ENCODE results near the gene MIPOL1. TPM values are rescaled to one million over a fixed set of nuclear protein-coding genes. Genes with fewer than 3 reads are reported as not detected.

The MIPOL1 gene
- total and polyA plus RNA-seq, 7 experiments from 2014 or later, result 0.12 to 0.69 (median 0.27) TPM; not detected in 4

DNA sequence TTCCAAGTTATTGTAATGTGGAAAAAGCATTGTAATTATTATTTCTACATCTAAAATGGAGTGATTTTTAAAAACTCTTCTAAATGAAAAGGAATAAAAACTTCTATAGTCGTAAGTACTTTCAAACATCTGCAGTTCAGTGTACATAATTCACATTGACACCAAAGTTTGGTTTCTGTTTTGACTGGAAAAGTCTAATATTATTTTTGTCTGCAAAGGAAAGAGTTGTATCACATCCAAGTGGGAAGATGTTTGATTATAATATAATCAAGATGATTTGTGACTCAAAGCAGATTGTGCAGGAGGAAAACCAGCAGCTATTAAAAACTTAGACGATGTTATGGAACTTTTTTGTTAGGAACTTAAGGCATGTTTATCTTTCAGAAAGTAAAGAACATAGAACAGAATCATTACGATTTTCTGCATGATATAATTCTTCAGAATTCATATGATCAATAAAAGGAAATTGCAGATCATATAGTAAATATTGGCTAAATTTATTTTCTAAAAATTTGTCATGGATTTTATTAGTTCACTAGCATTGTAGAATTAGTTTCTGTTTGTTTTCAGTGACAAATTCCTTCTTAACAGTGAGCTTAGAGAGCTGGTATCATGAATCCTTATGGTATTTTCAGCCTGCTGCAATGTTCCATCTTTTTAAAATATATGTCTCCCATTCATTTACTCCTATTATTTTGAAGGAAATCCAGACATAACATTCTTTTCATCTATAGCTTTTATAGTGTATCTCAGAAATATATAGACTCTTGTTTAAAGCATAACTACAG lies 145.8 kb downstream of the MIPOL1 start:
- no peak for ATAC-seq
- Mint-ChIP-seq H3K9me3 (peaks cover 0 to 20% (median 4%) of the 10 kb centered on the region in 11 donors), H3K4me1 (no peaks in the 10 kb centered on the region), H3K27ac (no peak overlapping the region), H3K4me3 (no peak overlapping the region), H3K36me3 (no peaks in the 10 kb centered on the region), H3K27me3 (no peaks in the 10 kb centered on the region)
- Histone ChIP-seq H3K4me3 (ENCODE audit: low read length) (no peak overlapping the region), H3K36me3 (ENCODE audit: control insufficient read depth in 2 of 3, insufficient read depth in 3 of 3, low read length in 3 of 3) (no peaks in the 10 kb centered on the region), H3K27ac (ENCODE audit: low read depth, low read length) (no peak overlapping the region), H3K4me1 (ENCODE audit: control insufficient read depth in 2 of 2, insufficient read depth in 2 of 2, low read length in 2 of 2) (no peaks in the 10 kb centered on the region), H3K27me3 (ENCODE audit: control insufficient read depth in 2 of 2, insufficient read depth in 2 of 2, low read length in 2 of 2) (no peaks in the 10 kb centered on the region), H3K9me3 (ENCODE audit: control insufficient read depth in 2 of 3, low read length in 3 of 3) (no peaks in the 10 kb centered on the region)
- intact Hi-C loops (cut with micrococcal nuclease), result loop anchor here in 1 of 2 donors (2.0 kb wide), 1 partner anchor 23 kb away; no protein-coding TSS in a partner anchor
- ChIA-PET CTCF (no interaction called here), POLR2A (no interaction called here)
- no peak for DNase-seq

DNA sequence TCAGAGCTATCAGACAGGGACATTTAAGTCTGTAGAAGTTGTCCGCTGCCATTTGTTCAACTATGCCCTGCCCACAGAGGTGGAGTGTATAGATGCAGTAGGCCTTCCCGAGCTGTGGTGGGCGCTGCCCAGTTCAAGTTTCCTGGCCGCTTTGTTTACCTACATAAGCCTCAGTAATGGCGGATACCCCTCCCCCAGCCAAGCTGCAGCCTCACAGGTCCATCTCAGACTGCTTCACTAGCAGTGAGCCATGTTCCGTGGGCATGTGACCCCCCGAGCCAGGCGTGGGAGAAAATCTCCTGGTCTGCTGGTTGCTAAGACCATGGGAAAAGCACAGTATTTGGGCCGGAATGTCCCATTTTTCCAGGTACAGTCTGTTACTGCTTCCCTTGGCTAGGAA lies 165.9 kb downstream of the MIPOL1 start:
- Histone ChIP-seq H3K9me3 (ENCODE audit: control insufficient read depth in 2 of 3, low read length in 3 of 3) (no peaks in the 10 kb centered on the region), H3K27ac (ENCODE audit: low read depth, low read length) (no peak overlapping the region), H3K36me3 (ENCODE audit: control insufficient read depth in 2 of 3, insufficient read depth in 3 of 3, low read length in 3 of 3) (no peaks in the 10 kb centered on the region), H3K27me3 (ENCODE audit: control insufficient read depth in 2 of 2, insufficient read depth in 2 of 2, low read length in 2 of 2) (no peaks in the 10 kb centered on the region), H3K4me1 (ENCODE audit: control insufficient read depth in 2 of 2, insufficient read depth in 2 of 2, low read length in 2 of 2) (no peaks in the 10 kb centered on the region), H3K4me3 (ENCODE audit: low read length) (no peak overlapping the region)
- DNase-seq (no peak), ATAC-seq (no peak)
- intact Hi-C loops (cut with micrococcal nuclease), result no loop called here
- CTCF ChIA-PET, result no interaction called here
- peaks cover 0 to 60% (median 19%) of the 10 kb centered on the region in 11 donors for H3K9me3 Mint-ChIP-seq
- no peaks in the 10 kb centered on the region for H3K27me3 Mint-ChIP-seq
- POLR2A ChIA-PET, result no interaction called here
- no peaks in the 10 kb centered on the region for H3K4me1 Mint-ChIP-seq
- no peak overlapping the region for H3K4me3 Mint-ChIP-seq
- H3K27ac Mint-ChIP-seq, result no peak overlapping the region
- H3K36me3 Mint-ChIP-seq, result peaks cover 0 to 3% (median 0%) of the 10 kb centered on the region in 5 donors

DNA sequence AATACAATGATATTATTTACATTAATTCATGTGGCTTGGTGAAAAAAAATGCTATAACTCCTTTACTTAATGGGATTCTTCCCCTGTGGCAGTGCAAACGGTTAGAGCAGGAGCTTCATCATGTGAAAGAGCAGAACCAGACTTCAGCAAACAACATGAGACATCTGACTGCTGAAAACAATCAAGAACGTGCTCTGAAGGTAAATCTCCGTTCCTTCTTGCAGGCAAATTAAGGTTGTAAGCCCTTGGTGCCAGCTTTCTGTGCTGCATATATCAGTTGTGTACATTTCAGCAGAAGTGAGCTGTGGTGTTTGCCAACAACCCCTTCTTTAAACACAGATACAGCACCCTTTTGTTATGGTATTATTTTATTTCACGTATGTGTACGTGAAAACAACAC lies 171.7 kb downstream of the MIPOL1 start:
- H3K4me3 Mint-ChIP-seq, result no peak overlapping the region
- CTCF ChIA-PET, result no interaction called here
- Histone ChIP-seq H3K27ac (ENCODE audit: low read depth, low read length) (no peak overlapping the region), H3K4me1 (ENCODE audit: control insufficient read depth in 2 of 2, insufficient read depth in 2 of 2, low read length in 2 of 2) (no peaks in the 10 kb centered on the region), H3K27me3 (ENCODE audit: control insufficient read depth in 2 of 2, insufficient read depth in 2 of 2, low read length in 2 of 2) (no peaks in the 10 kb centered on the region), H3K9me3 (ENCODE audit: control insufficient read depth in 2 of 3, low read length in 3 of 3) (no peaks in the 10 kb centered on the region), H3K4me3 (ENCODE audit: low read length) (no peak overlapping the region), H3K36me3 (ENCODE audit: control insufficient read depth in 2 of 3, insufficient read depth in 3 of 3, low read length in 3 of 3) (no peaks in the 10 kb centered on the region)
- no peaks in the 10 kb centered on the region for H3K36me3 Mint-ChIP-seq
- intact Hi-C loops (cut with micrococcal nuclease), result no loop called here
- H3K27ac Mint-ChIP-seq, result no peak overlapping the region
- ATAC-seq, result no peak
- H3K4me1 Mint-ChIP-seq, result no peaks in the 10 kb centered on the region
- H3K27me3 Mint-ChIP-seq, result no peaks in the 10 kb centered on the region
- peaks cover 0 to 20% (median 4%) of the 10 kb centered on the region in 11 donors for H3K9me3 Mint-ChIP-seq
- no peak for DNase-seq
- POLR2A ChIA-PET, result no interaction called here

DNA sequence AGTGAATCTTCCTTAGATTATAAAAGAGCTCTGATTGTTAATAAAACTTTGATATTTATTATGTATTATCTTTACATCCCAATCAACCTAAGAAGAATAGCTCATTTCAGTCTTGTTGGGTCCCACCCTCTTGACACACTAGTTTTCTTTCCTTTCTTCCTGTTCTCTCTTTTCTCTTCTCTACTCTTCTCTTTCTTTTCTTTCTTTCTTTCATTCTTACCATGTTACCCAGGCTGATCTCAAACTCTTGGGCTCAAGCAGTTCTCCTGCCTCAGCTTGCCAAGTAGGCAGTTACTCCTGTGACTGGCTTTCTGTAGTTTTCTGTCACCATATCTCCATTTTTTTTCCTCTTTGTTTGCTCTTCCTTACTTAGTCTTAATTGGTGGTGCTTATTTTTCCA lies 177.8 kb downstream of the MIPOL1 start:
- ATAC-seq (no peak), DNase-seq (no peak)
- Histone ChIP-seq H3K9me3 (ENCODE audit: control insufficient read depth in 2 of 3, low read length in 3 of 3) (no peaks in the 10 kb centered on the region), H3K27ac (ENCODE audit: low read depth, low read length) (no peak overlapping the region), H3K4me3 (ENCODE audit: low read length) (no peak overlapping the region), H3K36me3 (ENCODE audit: control insufficient read depth in 2 of 3, insufficient read depth in 3 of 3, low read length in 3 of 3) (no peaks in the 10 kb centered on the region), H3K27me3 (ENCODE audit: control insufficient read depth in 2 of 2, insufficient read depth in 2 of 2, low read length in 2 of 2) (no peaks in the 10 kb centered on the region), H3K4me1 (ENCODE audit: control insufficient read depth in 2 of 2, insufficient read depth in 2 of 2, low read length in 2 of 2) (no peaks in the 10 kb centered on the region)
- H3K36me3 Mint-ChIP-seq, result no peaks in the 10 kb centered on the region
- ChIA-PET CTCF (no interaction called here), POLR2A (interaction anchor here (0.6 kb wide), 1 partner anchor 64 kb away, joined by 3 read pairs; no protein-coding TSS in a partner anchor)
- no peaks in the 10 kb centered on the region for H3K27me3 Mint-ChIP-seq
- H3K4me1 Mint-ChIP-seq, result no peaks in the 10 kb centered on the region
- no peak overlapping the region for H3K4me3 Mint-ChIP-seq
- H3K9me3 Mint-ChIP-seq, result peaks cover 0 to 16% (median 3%) of the 10 kb centered on the region in 11 donors
- intact Hi-C loops (cut with micrococcal nuclease), result no loop called here
- no peak overlapping the region for H3K27ac Mint-ChIP-seq

DNA sequence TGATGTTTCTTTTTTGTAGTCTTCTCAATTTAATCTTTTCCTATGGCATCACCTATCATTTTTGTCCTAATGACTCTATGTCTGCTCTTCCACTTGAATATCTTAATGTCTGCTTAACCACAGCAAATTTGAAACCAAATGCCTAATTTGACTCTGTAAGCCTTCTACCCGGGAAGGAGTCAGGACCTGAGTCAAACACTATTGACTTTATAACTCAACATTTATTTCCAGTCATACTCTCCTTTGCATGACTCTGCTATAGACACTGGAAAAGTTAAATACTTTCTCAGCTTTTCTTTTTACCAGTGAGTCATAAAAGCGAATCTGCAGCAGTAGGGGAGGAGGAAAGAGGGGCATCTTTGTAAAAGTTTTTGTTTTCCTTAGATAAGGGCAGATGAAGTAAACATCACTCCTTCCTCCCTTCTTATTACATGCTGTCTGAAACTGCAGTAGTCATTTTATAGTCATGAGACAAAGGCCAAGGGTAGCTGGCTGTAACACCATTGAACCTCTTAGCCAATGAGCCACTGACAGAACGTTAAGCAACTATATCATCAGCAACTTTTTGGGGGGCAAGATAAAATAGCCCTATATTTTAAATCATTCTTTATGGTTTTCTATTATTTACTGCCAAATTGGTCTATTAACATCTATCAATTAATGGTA lies 179.3 kb downstream of the MIPOL1 start:
- H3K36me3 Mint-ChIP-seq, result no peaks in the 10 kb centered on the region
- CTCF ChIA-PET, result interaction anchor here (0.6 kb wide), 1 partner anchor 1307 kb away, joined by 3 read pairs; no protein-coding TSS in a partner anchor
- H3K4me3 Mint-ChIP-seq, result no peak overlapping the region
- intact Hi-C loops (cut with micrococcal nuclease), result no loop called here
- H3K27me3 Mint-ChIP-seq, result no peaks in the 10 kb centered on the region
- Histone ChIP-seq H3K9me3 (ENCODE audit: control insufficient read depth in 2 of 3, low read length in 3 of 3) (no peaks in the 10 kb centered on the region), H3K27me3 (ENCODE audit: control insufficient read depth in 2 of 2, insufficient read depth in 2 of 2, low read length in 2 of 2) (no peaks in the 10 kb centered on the region), H3K36me3 (ENCODE audit: control insufficient read depth in 2 of 3, insufficient read depth in 3 of 3, low read length in 3 of 3) (no peaks in the 10 kb centered on the region), H3K4me1 (ENCODE audit: control insufficient read depth in 2 of 2, insufficient read depth in 2 of 2, low read length in 2 of 2) (no peaks in the 10 kb centered on the region), H3K4me3 (ENCODE audit: low read length) (no peak overlapping the region), H3K27ac (ENCODE audit: low read depth, low read length) (no peak overlapping the region)
- no peak for ATAC-seq
- peaks cover 0 to 16% (median 2%) of the 10 kb centered on the region in 11 donors for H3K9me3 Mint-ChIP-seq
- no peak for DNase-seq
- H3K4me1 Mint-ChIP-seq, result no peaks in the 10 kb centered on the region
- POLR2A ChIA-PET, result no interaction called here
- H3K27ac Mint-ChIP-seq, result no peak overlapping the region

DNA sequence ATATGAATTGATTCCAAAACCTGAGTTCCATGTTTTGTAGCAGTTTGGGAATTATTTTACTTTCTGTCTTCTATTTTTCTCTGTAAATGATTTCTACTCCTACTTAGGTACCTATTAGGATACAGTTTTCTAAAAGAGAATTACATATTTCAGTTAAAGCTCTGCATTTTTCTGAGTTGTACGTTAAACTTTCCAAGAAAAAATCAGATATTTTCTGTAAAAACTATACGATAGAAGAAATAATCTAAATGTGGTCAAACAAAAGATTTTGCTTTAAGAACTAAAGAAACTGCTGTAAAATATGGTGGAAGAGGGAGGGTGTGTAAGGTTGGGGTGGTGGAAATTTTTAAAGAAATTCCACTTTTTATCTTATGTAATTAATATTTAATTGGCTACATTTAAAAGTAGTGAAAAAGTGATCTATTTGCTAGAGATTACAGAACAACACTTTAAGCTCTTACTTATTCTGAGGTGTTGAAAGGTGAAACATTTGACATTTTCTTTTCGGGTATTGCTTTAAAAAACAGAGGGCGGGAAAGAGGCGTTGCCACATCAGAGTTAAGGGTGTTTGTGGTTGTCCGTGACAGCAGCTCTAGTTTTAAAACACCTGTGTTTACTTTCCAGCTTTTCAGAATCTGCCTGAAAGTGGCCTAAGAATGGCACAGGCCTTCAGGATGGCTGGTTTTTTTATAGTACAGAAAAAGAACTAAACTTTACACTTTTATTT lies 187.3 kb downstream of the MIPOL1 start:
- no peaks in the 10 kb centered on the region for H3K27me3 Mint-ChIP-seq
- no peak overlapping the region for H3K27ac Mint-ChIP-seq
- no peaks in the 10 kb centered on the region for H3K4me1 Mint-ChIP-seq
- CTCF ChIA-PET, result no interaction called here
- no peaks in the 10 kb centered on the region for H3K36me3 ChIP-seq (ENCODE audit: control insufficient read depth in 2 of 3, insufficient read depth in 3 of 3, low read length in 3 of 3)
- H3K4me3 ChIP-seq (ENCODE audit: low read length), result no peak overlapping the region
- intact Hi-C loops (cut with micrococcal nuclease), result no loop called here
- no peaks in the 10 kb centered on the region for H3K27me3 ChIP-seq (ENCODE audit: control insufficient read depth in 2 of 2, insufficient read depth in 2 of 2, low read length in 2 of 2)
- no peaks in the 10 kb centered on the region for H3K36me3 Mint-ChIP-seq
- DNase-seq, result no peak
- no peak overlapping the region for H3K4me3 Mint-ChIP-seq
- H3K4me1 ChIP-seq (ENCODE audit: control insufficient read depth in 2 of 2, insufficient read depth in 2 of 2, low read length in 2 of 2), result no peaks in the 10 kb centered on the region
- POLR2A ChIA-PET, result no interaction called here
- no peak overlapping the region for H3K27ac ChIP-seq (ENCODE audit: low read depth, low read length)
- peaks cover 0 to 11% (median 3%) of the 10 kb centered on the region in 11 donors for H3K9me3 Mint-ChIP-seq
- ATAC-seq, result no peak
- H3K9me3 ChIP-seq (ENCODE audit: control insufficient read depth in 2 of 3, low read length in 3 of 3), result no peaks in the 10 kb centered on the region
